CD4-positive, alpha-beta T cell (primary cell): ENCODE measurements around the gene UQCR10. TPM values are rescaled to one million over a fixed set of nuclear protein-coding genes. Genes with fewer than 3 reads are reported as not detected.

Experiments
- ATAC-seq: fragments of 200-7000 bp; cut with Tn5 transposase; one replicate; pipeline ENCODE4 v1.10.0; 2022; ENCODE audit warnings: mild to moderate bottlenecking; ENCODE audit not compliant: poor library complexity
- CTCF ChIA-PET: fragments of 350-600 bp; sonication (Branson Sonifier 250); formaldehyde crosslinking; loops from one replicate; lab custom pipeline; 2021; ENCODE audit warnings: antibody characterized with exemption, inconsistent platforms; lab: Charles Lee
- POLR2A ChIA-PET: fragments of 350-600 bp; sonication (Branson Sonifier 250); formaldehyde crosslinking; loops from one replicate; lab custom pipeline; 2021; ENCODE audit warnings: antibody characterized with exemption, inconsistent platforms; lab: Charles Lee
- DNase-seq, 14 experiments: peaks; one replicate each; pipeline ENCODE4 v3.0.0-alpha.2; 2013 to 2020; ENCODE audit warnings: mixed read lengths in 2 of 14
- H3K27ac ChIP-seq, 2 donors: one replicate each; pipeline versions ENCODE4 v1.5.1 to v1.7.0; 2013; ENCODE audit warnings: low read length in 2 of 2, low read depth in 1 of 2, mild to moderate bottlenecking in 1 of 2
- H3K27me3 ChIP-seq, 2 experiments: 1 replicate in 1 of 2; 2 replicates in 1 of 2; pipeline versions ENCODE4 v1.6.1 to v1.7.0; 2013; ENCODE audit warnings: low read length in 2 of 2, control low read depth in 1 of 2, mild to moderate bottlenecking in 1 of 2, moderate library complexity in 1 of 2; ENCODE audit not compliant: insufficient read depth in 2 of 2, control insufficient read depth in 1 of 2
- H3K36me3 ChIP-seq: one replicate; pipeline ENCODE4 v1.6.1; 2013; ENCODE audit warnings: low read length, control low read depth; ENCODE audit not compliant: insufficient read depth
- H3K4me1 ChIP-seq: one replicate; pipeline ENCODE4 v1.6.1; 2013; ENCODE audit warnings: low read length, control low read depth; ENCODE audit not compliant: insufficient read depth
- H3K4me3 ChIP-seq: one replicate; pipeline ENCODE4 v1.5.1; 2013; ENCODE audit warnings: mild to moderate bottlenecking, low read length, moderate library complexity
- H3K9me3 ChIP-seq, 2 experiments: 1 replicate in 1 of 2; 2 replicates in 1 of 2; pipeline versions ENCODE4 v1.6.1 to v1.7.0; 2013; ENCODE audit warnings: low read length in 2 of 2, mild to moderate bottlenecking in 2 of 2, control low read depth in 1 of 2, moderate library complexity in 1 of 2; ENCODE audit not compliant: control insufficient read depth in 1 of 2, insufficient read depth in 1 of 2
- H3K27ac Mint-ChIP-seq: one replicate; pipeline ENCODE4 v1.8.0; 2020; ENCODE audit warnings: mixed read lengths
- H3K27me3 Mint-ChIP-seq: one replicate; pipeline ENCODE4 v1.8.0; 2021; ENCODE audit warnings: mixed read lengths
- H3K36me3 Mint-ChIP-seq: one replicate; pipeline ENCODE4 v1.8.0; 2021; ENCODE audit warnings: low read depth, mixed read lengths
- H3K4me1 Mint-ChIP-seq: one replicate; pipeline ENCODE4 v1.8.0; 2021; ENCODE audit warnings: low read depth, mixed read lengths
- H3K4me3 Mint-ChIP-seq: one replicate; pipeline ENCODE4 v1.8.0; 2020; ENCODE audit warnings: mild to moderate bottlenecking, mixed read lengths
- H3K9me3 Mint-ChIP-seq: one replicate; pipeline ENCODE4 v1.8.0; 2020; ENCODE audit warnings: mixed read lengths
- CTCF ChIP-seq: fragments of 200-600 bp; IDR thresholded peaks from one replicate; pipeline ENCODE4 v1.8.0; 2022; ENCODE audit warnings: antibody characterized with exemption, mild to moderate bottlenecking
- intact Hi-C, 2 experiments: fragments of 100-400 bp; cut with DNase I in 1 of 2; cut with micrococcal nuclease in 1 of 2; formaldehyde crosslinking; loops; one replicate each; pipeline versions ENCODE4 v1.15.1 to v1.9.0; 2023 to 2025; cut with DNase I, micrococcal nuclease
- total RNA-seq, 174 experiments: library from RNA in 2 of 174; stranded (reverse) in 2 of 174; gene quantifications; one replicate each; pipeline ENCODE4 v1.2.3 and lab custom pipeline; 2021 to 2026

UQCR10 gene
- total RNA-seq, 2 experiments from 2014 or later: 19.2 to 20.3 TPM

GRCh38 chr22:29739346-29739875 is 27.8 kb upstream of the UQCR10 start:
- no peak for TF ChIP-seq CTCF
- no peaks in the 10 kb centered on the region for H3K27me3 Mint-ChIP-seq
- DNase-seq (no peak), ATAC-seq (no peak)
- no peaks in the 10 kb centered on the region for H3K4me1 Mint-ChIP-seq
- Histone ChIP-seq H3K27ac (no peak overlapping the region), H3K4me1 (no peaks in the 10 kb centered on the region), H3K4me3 (no peak overlapping the region), H3K36me3 (peaks cover 37% of the 10 kb centered on the region), H3K27me3 (no peaks in the 10 kb centered on the region), H3K9me3 (no peaks in the 10 kb centered on the region)
- intact Hi-C loops: no loop called here
- POLR2A ChIA-PET: no interaction called here
- peaks cover 49% of the 10 kb centered on the region for H3K36me3 Mint-ChIP-seq
- no peak overlapping the region for H3K4me3 Mint-ChIP-seq
- no peaks in the 10 kb centered on the region for H3K9me3 Mint-ChIP-seq
- no peak overlapping the region for H3K27ac Mint-ChIP-seq
- CTCF ChIA-PET: no interaction called here

- no peak for DNase-seq
- Mint-ChIP-seq H3K36me3 (peaks cover 55% of the 10 kb centered on the region), H3K27me3 (no peaks in the 10 kb centered on the region), H3K4me1 (no peaks in the 10 kb centered on the region), H3K9me3 (no peaks in the 10 kb centered on the region), H3K4me3 (no peak overlapping the region), H3K27ac (no peak overlapping the region)
- intact Hi-C loops: no loop called here
- POLR2A ChIA-PET: no interaction called here
- no peak for ATAC-seq
- no peak for TF ChIP-seq CTCF
- CTCF ChIA-PET: no interaction called here
- Histone ChIP-seq H3K27me3 (no peaks in the 10 kb centered on the region), H3K9me3 (no peaks in the 10 kb centered on the region), H3K27ac (no peak overlapping the region), H3K4me3 (no peak overlapping the region), H3K36me3 (peaks cover 41% of the 10 kb centered on the region), H3K4me1 (no peaks in the 10 kb centered on the region)
Measured at GRCh38 chr22:29740216-29740615, 27.0 kb upstream of the UQCR10 start.

GRCh38 chr22:29741926-29742325 is 25.2 kb upstream of the UQCR10 start:
- Mint-ChIP-seq H3K4me1 (no peaks in the 10 kb centered on the region), H3K36me3 (peaks cover 60% of the 10 kb centered on the region), H3K27me3 (no peaks in the 10 kb centered on the region), H3K27ac (no peak overlapping the region), H3K9me3 (no peaks in the 10 kb centered on the region), H3K4me3 (no peak overlapping the region)
- Histone ChIP-seq H3K27me3 (no peaks in the 10 kb centered on the region), H3K4me1 (no peaks in the 10 kb centered on the region), H3K27ac (no peak overlapping the region), H3K9me3 (no peaks in the 10 kb centered on the region), H3K4me3 (no peak overlapping the region), H3K36me3 (peaks cover 48% of the 10 kb centered on the region)
- DNase-seq (no peak), ATAC-seq (no peak)
- intact Hi-C loops: no loop called here
- CTCF ChIA-PET: no interaction called here
- POLR2A ChIA-PET: interaction anchor here (0.6 kb wide), 1 partner anchor 25 kb away, joined by 3 read pairs; the partner anchor contains the start of genes UQCR10 and ZMAT5
- TF ChIP-seq CTCF: no peak
